K562 (cell line): ENCODE measurements around the gene TYRO3. TPM values are rescaled to one million over a fixed set of nuclear protein-coding genes. Genes with fewer than 3 reads are reported as not detected.

Source experiments
- ATAC-seq: fragments of 200-7000 bp; cut with Tn5 transposase; 3 replicates; pipeline ENCODE4 v1.9.1; 2020; ENCODE audit warnings: moderate library complexity
- BruUV-seq: library from RNA; stranded (reverse); fragments of 400-500 nt; replicated peaks from 2 replicates; lab custom pipeline; 2021; lab: Mats Ljungman, UMichigan
- CTCF ChIA-PET: fragments of 300-600 bp; formaldehyde crosslinking; extraction: SDS; loops from one replicate; lab custom pipeline; 2021; ENCODE audit warnings: low intra/inter-chr PET ratio; lab: Yijun Ruan, JAX
- POLR2A ChIA-PET: fragments of 300-600, 350-650 bp; sonication (Branson Sonifier 250); formaldehyde crosslinking; extraction: SDS; loops from one replicate; lab custom pipeline; 2021; ENCODE audit warnings: antibody characterized with exemption, inconsistent platforms; lab: Yijun Ruan, JAX
- DNase-seq, 4 experiments: peaks; one replicate each; pipeline versions ENCODE4 v3.0.0 to v3.0.0-alpha.2; 2011 to 2018; ENCODE audit warnings: low spot score in 3 of 4, mixed read lengths in 3 of 4; ENCODE audit errors: extremely low read depth in 1 of 4
- FAIRE-seq: peaks from 2 replicates; lab custom pipeline; 2011; peaks lifted over from hg19 to GRCh38; lab: Jason Lieb, UNC
- H2AFZ ChIP-seq: 2 replicates; pipeline ENCODE4 v1.6.0; 2011; ENCODE audit warnings: low read depth, low read length, control low read depth, inconsistent platforms
- H3K27ac ChIP-seq: fragments of 200-600 bp; 3 replicates; pipeline ENCODE4 v1.8.0; 2011; ENCODE audit warnings: low read depth, mild to moderate bottlenecking, control low read depth, inconsistent platforms, low read length, moderate library complexity, mixed read lengths; ENCODE audit errors: extremely low read depth
- H3K27me3 ChIP-seq, 2 experiments: fragments of 300-600 bp in 1 of 2; 2 replicates in 1 of 2; 3 replicates in 1 of 2; pipeline versions ENCODE4 v1.6.0 to v1.8.0; 2011; ENCODE audit warnings: inconsistent platforms in 2 of 2, low read length in 2 of 2, mild to moderate bottlenecking in 1 of 2, mixed read lengths in 1 of 2, moderate library complexity in 1 of 2; ENCODE audit not compliant: control insufficient read depth in 2 of 2, insufficient read depth in 2 of 2
- H3K36me3 ChIP-seq: fragments of 300-600 bp; 3 replicates; pipeline ENCODE4 v1.8.0; 2011; ENCODE audit warnings: mild to moderate bottlenecking, low read length, inconsistent platforms; ENCODE audit not compliant: control insufficient read depth, insufficient read depth
- H3K4me1 ChIP-seq, 2 experiments: fragments of 200-600 bp in 1 of 2; replicated peaks in 1 of 2; 2 replicates in 1 of 2; 3 replicates in 1 of 2; pipeline versions ENCODE4 v1.5.1 to v1.8.0; 2011; ENCODE audit warnings: inconsistent platforms in 2 of 2, low read length in 2 of 2, mild to moderate bottlenecking in 1 of 2, mixed read lengths in 1 of 2, moderate library complexity in 1 of 2; ENCODE audit not compliant: control insufficient read depth in 2 of 2, insufficient read depth in 2 of 2
- H3K4me2 ChIP-seq: 2 replicates; pipeline ENCODE4 v1.6.1; 2011; ENCODE audit warnings: low read length, control low read depth, inconsistent platforms, mixed read lengths; ENCODE audit not compliant: insufficient read depth
- H3K4me3 ChIP-seq: fragments of 200-600 bp; sonication (generic), shearing (Covaris generic); 2 replicates; pipeline ENCODE4 v1.5.1; 2016; ENCODE audit warnings: control low read depth, inconsistent platforms
- H3K79me2 ChIP-seq: fragments of 200-600 bp; 3 replicates; pipeline ENCODE4 v1.8.0; 2011; ENCODE audit warnings: low read length, inconsistent platforms; ENCODE audit not compliant: control insufficient read depth, insufficient read depth
- H3K9ac ChIP-seq, 2 experiments: 2 replicates each; pipeline versions ENCODE4 v1.6.0 to v1.6.1; 2011; ENCODE audit warnings: low read depth in 2 of 2, low read length in 2 of 2, control low read depth in 1 of 2, inconsistent platforms in 1 of 2, mild to moderate bottlenecking in 1 of 2, mixed read lengths in 1 of 2; ENCODE audit not compliant: insufficient read depth in 1 of 2
- H3K9me1 ChIP-seq: one replicate; pipeline ENCODE4 v1.6.0; 2011; ENCODE audit warnings: inconsistent platforms, mild to moderate bottlenecking, low read length, moderate library complexity; ENCODE audit not compliant: control insufficient read depth, insufficient read depth
- H3K9me3 ChIP-seq: replicated peaks from 2 replicates; pipeline ENCODE4 v1.5.1; 2011; ENCODE audit warnings: low read depth, low read length, inconsistent platforms; ENCODE audit not compliant: control insufficient read depth, insufficient read depth
- H4K20me1 ChIP-seq: replicated peaks from 2 replicates; pipeline ENCODE4 v1.6.1; 2011; ENCODE audit warnings: low read length, inconsistent platforms, mixed read lengths; ENCODE audit not compliant: control insufficient read depth, insufficient read depth
- ARNT ChIP-seq, 2 experiments: fragments of 450-650 bp; IDR thresholded peaks; 2 replicates each; pipeline ENCODE4 v1.6.1; 2016; ENCODE audit warnings: mild to moderate bottlenecking in 1 of 2
- BRD9 ChIP-seq: fragments of 450-650 bp; IDR thresholded peaks from 2 replicates; pipeline ENCODE4 v1.6.1; 2018; ENCODE audit warnings: low read depth; ENCODE audit not compliant: partially characterized antibody
- CHD1 ChIP-seq: fragments of 200-600 bp; sonication (generic); IDR thresholded peaks from one replicate; pipeline ENCODE4 v1.6.1; 2012; ENCODE audit warnings: mild to moderate bottlenecking, moderate library complexity, low read length, inconsistent platforms
- FOXJ2 ChIP-seq: fragments of 200-800 bp; sonication (Bioruptor generic); IDR thresholded peaks from 2 replicates; pipeline ENCODE4 v1.6.1; 2016; ENCODE audit warnings: missing genetic modification characterization, missing compliant biosample characterization
- FOXP4 ChIP-seq: sonication (generic); formaldehyde crosslinking; IDR thresholded peaks from 2 replicates; pipeline ENCODE4 v1.8.0; 2022; ENCODE audit warnings: mild to moderate bottlenecking, missing genetic modification reagents, borderline replicate concordance
- FUS ChIP-seq: fragments of 200-400 bp; formaldehyde crosslinking; optimal IDR thresholded peaks from 2 replicates; pipeline ENCODE3; 2017; ENCODE audit warnings: low read depth, low read length
- GATAD2B ChIP-seq: fragments of 450-650 bp; IDR thresholded peaks from 2 replicates; pipeline ENCODE4 v1.6.1; 2017; ENCODE audit warnings: mild to moderate bottlenecking, borderline replicate concordance
- HDAC6 ChIP-seq: IDR thresholded peaks from 2 replicates; pipeline ENCODE4 v1.6.1; 2012; ENCODE audit warnings: low read depth, mild to moderate bottlenecking, control low read depth, inconsistent platforms, low read length, moderate library complexity
- HMG20A ChIP-seq: fragments of 450-650 bp; formaldehyde crosslinking; conservative IDR thresholded peaks from 2 replicates; pipeline ENCODE4 v1.4.0; 2020; ENCODE audit warnings: mild to moderate bottlenecking, mixed read lengths
- MXD1 ChIP-seq: fragments of 250-450 bp; sonication (Bioruptor Pico); IDR thresholded peaks from 2 replicates; pipeline ENCODE4 v1.8.0; 2021; ENCODE audit warnings: borderline replicate concordance, mild to moderate bottlenecking, moderate library complexity; ENCODE audit not compliant: poor library complexity, severe bottlenecking
- NFE2L1 ChIP-seq: fragments of 450-650 bp; IDR thresholded peaks from 2 replicates; pipeline ENCODE4 v1.6.1; 2016; ENCODE audit warnings: missing genetic modification characterization, low read depth, mild to moderate bottlenecking, missing compliant biosample characterization, moderate library complexity, borderline replicate concordance
- RBM25 ChIP-seq: fragments of 200-400 bp; formaldehyde crosslinking; IDR thresholded peaks from 2 replicates; pipeline ENCODE4 v1.6.1; 2018; ENCODE audit warnings: low read length, low read depth, moderate library complexity; ENCODE audit not compliant: severe bottlenecking
- TGIF2 ChIP-seq: sonication (generic); formaldehyde crosslinking; IDR thresholded peaks from 2 replicates; pipeline ENCODE4 v1.8.1; 2022; ENCODE audit warnings: mild to moderate bottlenecking, missing genetic modification reagents, moderate library complexity
- TSC22D4 ChIP-seq: fragments of 450-650 bp; IDR thresholded peaks from 2 replicates; pipeline ENCODE4 v1.6.1; 2016; ENCODE audit warnings: missing genetic modification characterization, missing biosample characterization, control low read depth
- WGBS: fragments of 100-300 bp; shearing (Covaris generic); methylation state at CpG from one replicate; pipeline ENCODE4 v1.1.6; 2016; ENCODE audit warnings: low coverage, mixed read lengths; ENCODE audit not compliant: insufficient coverage; ENCODE audit errors: missing lambda C conversion rate; 5-methylcytosine and 5-hydroxymethylcytosine counted together
- in situ Hi-C: fragments of 300-500 bp; cut with MboI; formaldehyde crosslinking; loops from 4 replicates; pipeline ENCODE4 v1.15.0; 2018; ENCODE audit warnings: inconsistent platforms, mixed read lengths
- intact Hi-C: fragments of 100-400 bp; cut with micrococcal nuclease; formaldehyde crosslinking; loops from 2 replicates; pipeline ENCODE4 v1.14.2; 2022
- polyA plus RNA-seq, 8 experiments: library from polyadenylated mRNA; depleted of rRNA in 4 of 8; stranded (reverse) in 5 of 8; unstranded in 3 of 8; fragments of >200 nt; fragmentation: Nextera tagmentation in 2 of 8; fragmentation: Illumina TruSeq in 1 of 8; extraction: Ambion mirVana in 2 of 8; extraction: Trizol in 1 of 8; gene quantifications; 2 replicates each; pipeline versions ENCODE4 v1.2.1 to v1.2.3, GENCODE V29; 2011 to 2014; ENCODE audit warnings: inconsistent platforms in 1 of 8, missing spikeins in 1 of 8
- total RNA-seq, 7 experiments: library from RNA; depleted of rRNA in 6 of 7; stranded (reverse); fragments of >200 nt in 6 of 7; fragmentation: Illumina TruSeq in 2 of 7; extraction: Trizol in 2 of 7; gene quantifications; 2 replicates each; pipeline versions ENCODE4 v1.2.1 to v1.2.3, GENCODE V29; 2011 to 2021; ENCODE audit warnings: low replicate concordance in 1 of 7
- TF ChIP-seq, protein P1 (sequence below), 2 experiments: fragments of 450-650 bp; conservative IDR thresholded peaks; 2 replicates each; pipeline ENCODE4 v1.6.1; 2017; ENCODE audit warnings: mild to moderate bottlenecking in 2 of 2, moderate library complexity in 2 of 2

TYRO3 gene
- total and polyA plus RNA-seq, 9 of the 15 experiments (the other 6 are each of a cell fraction or from before 2014, with no cell fraction given) = 2.6 to 39.6 (median 18.6) TPM

DNA sequence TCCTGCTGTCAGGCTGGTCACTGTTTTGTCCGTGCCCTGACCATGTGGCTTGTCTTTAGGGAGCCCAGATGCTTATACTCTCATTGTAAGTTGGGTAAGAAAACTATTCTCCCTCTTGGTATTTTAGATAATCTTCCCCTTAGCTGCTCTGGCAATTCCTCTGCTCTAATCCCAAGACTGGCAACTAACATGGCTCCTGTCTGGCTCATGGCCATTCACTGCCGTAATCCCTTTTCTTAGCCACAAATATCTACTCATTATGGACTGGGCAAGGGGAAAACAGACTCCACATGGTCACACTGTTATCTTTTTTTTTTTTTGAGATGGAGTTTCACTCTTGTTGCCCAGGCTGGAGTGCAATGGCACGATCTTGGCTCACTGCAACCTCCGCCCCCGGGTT is 38.8 kb downstream of the TYRO3 start:
- CTCF ChIA-PET = no interaction called here
- POLR2A ChIA-PET = no interaction called here
- DNase-seq = no peak

More for the DNA sequence above, 38.8 kb downstream of the TYRO3 start:
- Histone ChIP-seq H3K4me1 (peaks cover 0 to 5% of the 10 kb centered on the region in 2 experiments; a peak in 2 of 5 replicates), H3K27ac (no peak overlapping the region), H3K36me3 (no peaks in the 10 kb centered on the region), H3K27me3 (no peaks in the 10 kb centered on the region), H3K9me3 (no peaks in the 10 kb centered on the region), H3K9ac (no peak overlapping the region), H2AFZ (no peak overlapping the region), H3K4me3 (no peak overlapping the region), H4K20me1 (no peaks in the 10 kb centered on the region), H3K4me2 (no peak overlapping the region), H3K79me2 (no peaks in the 10 kb centered on the region), H3K9me1 (no peaks in the 10 kb centered on the region)
- BruUV-seq = no TSS peak
- TF ChIP-seq HMG20A (no peak), FOXJ2 (tag) (no peak), FUS (no peak), BRD9 (no peak), TSC22D4 (no peak), MXD1 (CRISPR knock-in tag) (no peak), HDAC6 (no peak), ARNT (IDR thresholded peaks at IDR 0.05) (no peak), NFE2L1 (tag) (no peak), CHD1 (no peak), TGIF2 (no peak), FOXP4 (no peak), GATAD2B (no peak), RBM25 (no peak)
- TF ChIP-seq, protein P1, sequence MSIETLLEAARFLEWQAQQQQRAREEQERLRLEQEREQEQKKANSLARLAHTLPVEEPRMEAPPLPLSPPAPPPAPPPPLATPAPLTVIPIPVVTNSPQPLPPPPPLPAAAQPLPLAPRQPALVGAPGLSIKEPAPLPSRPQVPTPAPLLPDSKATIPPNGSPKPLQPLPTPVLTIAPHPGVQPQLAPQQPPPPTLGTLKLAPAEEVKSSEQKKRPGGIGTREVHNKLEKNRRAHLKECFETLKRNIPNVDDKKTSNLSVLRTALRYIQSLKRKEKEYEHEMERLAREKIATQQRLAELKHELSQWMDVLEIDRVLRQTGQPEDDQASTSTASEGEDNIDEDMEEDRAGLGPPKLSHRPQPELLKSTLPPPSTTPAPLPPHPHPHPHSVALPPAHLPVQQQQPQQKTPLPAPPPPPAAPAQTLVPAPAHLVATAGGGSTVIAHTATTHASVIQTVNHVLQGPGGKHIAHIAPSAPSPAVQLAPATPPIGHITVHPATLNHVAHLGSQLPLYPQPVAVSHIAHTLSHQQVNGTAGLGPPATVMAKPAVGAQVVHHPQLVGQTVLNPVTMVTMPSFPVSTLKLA (conservative IDR thresholded peaks at IDR 0.05) = no peak
- ATAC-seq = no peak
- in situ Hi-C loops (no loop called here), intact Hi-C loops (no loop called here)
- FAIRE-seq = no peak
- WGBS = 47% methylated on average over 2 of the region's 5 CpGs
